ENCODE data around the gene ACOXL. TPM values are rescaled to one million over a fixed set of nuclear protein-coding genes. Genes with fewer than 3 reads are reported as not detected.

Gene ACOXL
- total and polyA plus RNA-seq, 10 of the 15 experiments (the other 5 are each of a cell fraction or from before 2014, with no cell fraction given) = 0.05 to 1.3 (median 0.71) TPM

DNA sequence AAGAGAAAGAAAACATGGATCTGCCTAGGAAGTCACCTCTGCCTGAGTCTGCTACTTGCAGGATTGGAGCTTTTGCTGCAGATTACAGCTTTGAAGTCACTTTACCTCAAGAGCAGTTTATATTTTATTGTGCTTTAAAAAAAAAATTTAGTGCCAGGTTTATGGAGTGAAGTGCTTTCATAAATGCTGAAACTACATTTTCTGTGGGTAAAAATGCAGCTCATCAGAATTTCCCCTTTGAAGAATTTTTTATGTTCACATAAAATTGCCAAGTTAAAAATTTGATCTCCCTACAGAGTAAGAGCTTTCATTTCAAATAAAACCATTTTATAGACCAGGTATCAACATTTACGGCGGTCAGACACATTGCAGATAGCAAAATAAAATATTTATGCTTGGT is 413.6 kb downstream of the ACOXL start:
- Histone ChIP-seq H3K36me3 (ENCODE audit: control insufficient read depth in 2 of 2, insufficient read depth in 2 of 2, low read length in 1 of 2) (peaks cover 0 to 5% of the 10 kb centered on the region in 2 experiments; a peak in 2 of 4 replicates), H3K4me3 (no peak overlapping the region), H3K27me3 (replicated peaks in 1 of 2; ENCODE audit: control insufficient read depth in 2 of 2, insufficient read depth in 2 of 2, low read length in 1 of 2) (no peaks in the 10 kb centered on the region; a peak in 1 of 4 replicates), H3K9ac (ENCODE audit: control insufficient read depth, insufficient read depth, low read length) (no peak overlapping the region), H3K9me3 (replicated peaks; ENCODE audit: control insufficient read depth, insufficient read depth, low read length) (peaks cover 5% of the 10 kb centered on the region; the same call in 2 of the 3 replicates), H3K4me2 (ENCODE audit: control insufficient read depth, insufficient read depth) (no peak overlapping the region), H3K79me2 (ENCODE audit: control insufficient read depth, insufficient read depth, low read length) (no peaks in the 10 kb centered on the region), H3K4me1 (ENCODE audit: control insufficient read depth, insufficient read depth, low read length) (peaks cover 6% of the 10 kb centered on the region), H2AFZ (ENCODE audit: control insufficient read depth, low read depth, low read length) (no peak overlapping the region), H3K27ac (ENCODE audit: control insufficient read depth, insufficient read depth) (no peak overlapping the region), H4K20me1 (ENCODE audit: control insufficient read depth, insufficient read depth) (peaks cover 5% of the 10 kb centered on the region; the same call in 1 of the 2 replicates)
- ATAC-seq = no peak
- ChIA-PET CTCF (interaction anchor here (1.0 to 2.6 kb wide), 4 partner anchors 10 to 73 kb away, joined by 3 to 11 read pairs (median 8); no protein-coding TSS in a partner anchor), SMC1A (ENCODE audit: uncharacterized antibody, unreplicated experiment) (interaction anchor here (1.4 to 5.4 kb wide), 8 partner anchors 9 to 63 kb away, joined by 4 to 42 read pairs (median 18); no protein-coding TSS in a partner anchor), POLR2A (interaction anchor here (1.5 to 2.0 kb wide), 2 partner anchors 9 to 22 kb away, joined by 7 to 11 read pairs; no protein-coding TSS in a partner anchor), RAD21 (ENCODE audit: unreplicated experiment) (interaction anchor here (0.9 to 3.0 kb wide), 7 partner anchors 11 to 63 kb away, joined by 3 to 17 read pairs (median 6); partner anchors contain the start of gene BCL2L11)
- WGBS (ENCODE audit: insufficient coverage, insufficient replicate concordance, low lambda C conversion rate, missing lambda C conversion rate) = 93% methylated on average over 2 of the region's 2 CpGs
- no TSS peak for BruUV-seq (replicated peaks)
- intact Hi-C loops (cut with micrococcal nuclease; ENCODE audit: unreplicated experiment) = no loop called here
- no peak for FAIRE-seq
- in situ Hi-C loops (cut with MboI) = no loop called here
- DNase-seq (ENCODE audit: low read depth, low spot score) = no peak
- TF ChIP-seq POU2F2 (IDR thresholded peaks at IDR 0.05; ENCODE audit: borderline replicate concordance, low read depth, low read length) (no peak), HDAC2 (IDR thresholded peaks at IDR 0.05) (no peak), IRF4 (IDR thresholded peaks at IDR 0.05; ENCODE audit: low read depth, low read length) (no peak), STAT3 (IDR thresholded peaks at IDR 0.05; ENCODE audit: low read depth, low read length) (no peak), NFXL1 (IDR thresholded peaks at IDR 0.05; ENCODE audit: borderline replicate concordance) (no peak), SMC3 (IDR thresholded peaks at IDR 0.05; ENCODE audit: borderline replicate concordance, low read length) (no peak), RAD21 (IDR thresholded peaks at IDR 0.05; ENCODE audit: insufficient read depth, low read depth, low read length) (no peak), EED (IDR thresholded peaks at IDR 0.05; ENCODE audit: low read depth) (no peak), TARDBP (IDR thresholded peaks at IDR 0.05; ENCODE audit: borderline replicate concordance) (no peak), BHLHE40 (IDR thresholded peaks at IDR 0.05; ENCODE audit: borderline replicate concordance in 1 of 2, low read depth in 2 of 2, low read length in 1 of 2) (no peak), EP300 (IDR thresholded peaks at IDR 0.05; ENCODE audit: borderline replicate concordance in 1 of 2, control insufficient read depth in 1 of 2, low read depth in 2 of 2, low read length in 2 of 2) (no peak), TAF1 (IDR thresholded peaks at IDR 0.05; ENCODE audit: borderline replicate concordance, low read depth, low read length) (no peak), NR2F1 (conservative IDR thresholded peaks at IDR 0.05) (no peak), ASH2L (IDR thresholded peaks at IDR 0.05; ENCODE audit: borderline replicate concordance, low read depth) (no peak)
- TF ChIP-seq, protein P1, sequence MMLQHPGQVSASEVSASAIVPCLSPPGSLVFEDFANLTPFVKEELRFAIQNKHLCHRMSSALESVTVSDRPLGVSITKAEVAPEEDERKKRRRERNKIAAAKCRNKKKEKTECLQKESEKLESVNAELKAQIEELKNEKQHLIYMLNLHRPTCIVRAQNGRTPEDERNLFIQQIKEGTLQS (IDR thresholded peaks at IDR 0.05; ENCODE audit: borderline replicate concordance, extremely low read depth, low read depth, low read length) = no peak
- TF ChIP-seq, protein P2, sequence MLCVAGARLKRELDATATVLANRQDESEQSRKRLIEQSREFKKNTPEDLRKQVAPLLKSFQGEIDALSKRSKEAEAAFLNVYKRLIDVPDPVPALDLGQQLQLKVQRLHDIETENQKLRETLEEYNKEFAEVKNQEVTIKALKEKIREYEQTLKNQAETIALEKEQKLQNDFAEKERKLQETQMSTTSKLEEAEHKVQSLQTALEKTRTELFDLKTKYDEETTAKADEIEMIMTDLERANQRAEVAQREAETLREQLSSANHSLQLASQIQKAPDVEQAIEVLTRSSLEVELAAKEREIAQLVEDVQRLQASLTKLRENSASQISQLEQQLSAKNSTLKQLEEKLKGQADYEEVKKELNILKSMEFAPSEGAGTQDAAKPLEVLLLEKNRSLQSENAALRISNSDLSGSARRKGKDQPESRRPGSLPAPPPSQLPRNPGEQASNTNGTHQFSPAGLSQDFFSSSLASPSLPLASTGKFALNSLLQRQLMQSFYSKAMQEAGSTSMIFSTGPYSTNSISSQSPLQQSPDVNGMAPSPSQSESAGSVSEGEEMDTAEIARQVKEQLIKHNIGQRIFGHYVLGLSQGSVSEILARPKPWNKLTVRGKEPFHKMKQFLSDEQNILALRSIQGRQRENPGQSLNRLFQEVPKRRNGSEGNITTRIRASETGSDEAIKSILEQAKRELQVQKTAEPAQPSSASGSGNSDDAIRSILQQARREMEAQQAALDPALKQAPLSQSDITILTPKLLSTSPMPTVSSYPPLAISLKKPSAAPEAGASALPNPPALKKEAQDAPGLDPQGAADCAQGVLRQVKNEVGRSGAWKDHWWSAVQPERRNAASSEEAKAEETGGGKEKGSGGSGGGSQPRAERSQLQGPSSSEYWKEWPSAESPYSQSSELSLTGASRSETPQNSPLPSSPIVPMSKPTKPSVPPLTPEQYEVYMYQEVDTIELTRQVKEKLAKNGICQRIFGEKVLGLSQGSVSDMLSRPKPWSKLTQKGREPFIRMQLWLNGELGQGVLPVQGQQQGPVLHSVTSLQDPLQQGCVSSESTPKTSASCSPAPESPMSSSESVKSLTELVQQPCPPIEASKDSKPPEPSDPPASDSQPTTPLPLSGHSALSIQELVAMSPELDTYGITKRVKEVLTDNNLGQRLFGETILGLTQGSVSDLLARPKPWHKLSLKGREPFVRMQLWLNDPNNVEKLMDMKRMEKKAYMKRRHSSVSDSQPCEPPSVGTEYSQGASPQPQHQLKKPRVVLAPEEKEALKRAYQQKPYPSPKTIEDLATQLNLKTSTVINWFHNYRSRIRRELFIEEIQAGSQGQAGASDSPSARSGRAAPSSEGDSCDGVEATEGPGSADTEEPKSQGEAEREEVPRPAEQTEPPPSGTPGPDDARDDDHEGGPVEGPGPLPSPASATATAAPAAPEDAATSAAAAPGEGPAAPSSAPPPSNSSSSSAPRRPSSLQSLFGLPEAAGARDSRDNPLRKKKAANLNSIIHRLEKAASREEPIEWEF (IDR thresholded peaks at IDR 0.05; ENCODE audit: insufficient replicate concordance, low read depth, low read length) = no peak
- TF ChIP-seq, protein P3, sequence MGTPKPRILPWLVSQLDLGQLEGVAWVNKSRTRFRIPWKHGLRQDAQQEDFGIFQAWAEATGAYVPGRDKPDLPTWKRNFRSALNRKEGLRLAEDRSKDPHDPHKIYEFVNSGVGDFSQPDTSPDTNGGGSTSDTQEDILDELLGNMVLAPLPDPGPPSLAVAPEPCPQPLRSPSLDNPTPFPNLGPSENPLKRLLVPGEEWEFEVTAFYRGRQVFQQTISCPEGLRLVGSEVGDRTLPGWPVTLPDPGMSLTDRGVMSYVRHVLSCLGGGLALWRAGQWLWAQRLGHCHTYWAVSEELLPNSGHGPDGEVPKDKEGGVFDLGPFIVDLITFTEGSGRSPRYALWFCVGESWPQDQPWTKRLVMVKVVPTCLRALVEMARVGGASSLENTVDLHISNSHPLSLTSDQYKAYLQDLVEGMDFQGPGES (IDR thresholded peaks at IDR 0.05) = no peak

Data from GM12878 (cell line).